Stimulated activated CD4-positive, alpha-beta T cell treated with anti-CD3 and anti-CD28 coated beads, Interleukin-12 subunit alpha, Interleukin-12 subunit beta, amount 100 ng/mL, for 48 hours (primary cell): Measurements from ENCODE around the gene RAB5IF.

ENCODE experiments used
- DNase-seq, 3 donors: peaks; one replicate each; pipeline ENCODE4 v3.0.0-alpha.2; 2020; ENCODE audit warnings: low read depth in 2 of 3, low spot score in 1 of 3

RAB5IF gene

GRCh38 chr20:36658300-36658699 is 52.7 kb downstream of the RAB5IF start:
- DNase-seq: no peak
